Bronchial epithelial cell (primary cell): ENCODE measurements around the gene HOXA3. TPM values are rescaled to one million over a fixed set of nuclear protein-coding genes. Genes with fewer than 3 reads are reported as not detected.

ENCODE experiments used
- DNase-seq: peaks from one replicate; pipeline ENCODE4 v3.0.0-alpha.2; 2010; ENCODE audit warnings: low read depth
- FAIRE-seq: peaks from 2 replicates; lab custom pipeline; 2011; peaks lifted over from hg19 to GRCh38; lab: Jason Lieb, UNC
- H3K27me3 ChIP-seq: 2 replicates; pipeline ENCODE4 v1.5.1; 2011; ENCODE audit warnings: low read length; ENCODE audit not compliant: control insufficient read depth, insufficient read depth
- H3K36me3 ChIP-seq: 2 replicates; pipeline ENCODE4 v1.5.1; 2011; ENCODE audit warnings: low read length; ENCODE audit not compliant: control insufficient read depth, insufficient read depth
- H3K4me3 ChIP-seq: 2 replicates; pipeline ENCODE4 v1.5.1; 2011; ENCODE audit warnings: mild to moderate bottlenecking, low read depth, low read length, control low read depth
- total RNA-seq: library from RNA; depleted of rRNA; stranded (reverse); fragments of >200 nt; gene quantifications from 2 replicates; pipeline ENCODE4 v1.2.1, GENCODE V29; 2014
- TF ChIP-seq, protein P1 (sequence below): IDR thresholded peaks from 2 replicates; pipeline ENCODE4 v1.5.1; 2011; ENCODE audit warnings: mild to moderate bottlenecking, moderate library complexity, low read length, control low read depth, inconsistent platforms; ENCODE audit not compliant: insufficient read depth, severe bottlenecking

Gene HOXA3
- total RNA-seq, 1 donor from 2014 or later = not detected

DNA sequence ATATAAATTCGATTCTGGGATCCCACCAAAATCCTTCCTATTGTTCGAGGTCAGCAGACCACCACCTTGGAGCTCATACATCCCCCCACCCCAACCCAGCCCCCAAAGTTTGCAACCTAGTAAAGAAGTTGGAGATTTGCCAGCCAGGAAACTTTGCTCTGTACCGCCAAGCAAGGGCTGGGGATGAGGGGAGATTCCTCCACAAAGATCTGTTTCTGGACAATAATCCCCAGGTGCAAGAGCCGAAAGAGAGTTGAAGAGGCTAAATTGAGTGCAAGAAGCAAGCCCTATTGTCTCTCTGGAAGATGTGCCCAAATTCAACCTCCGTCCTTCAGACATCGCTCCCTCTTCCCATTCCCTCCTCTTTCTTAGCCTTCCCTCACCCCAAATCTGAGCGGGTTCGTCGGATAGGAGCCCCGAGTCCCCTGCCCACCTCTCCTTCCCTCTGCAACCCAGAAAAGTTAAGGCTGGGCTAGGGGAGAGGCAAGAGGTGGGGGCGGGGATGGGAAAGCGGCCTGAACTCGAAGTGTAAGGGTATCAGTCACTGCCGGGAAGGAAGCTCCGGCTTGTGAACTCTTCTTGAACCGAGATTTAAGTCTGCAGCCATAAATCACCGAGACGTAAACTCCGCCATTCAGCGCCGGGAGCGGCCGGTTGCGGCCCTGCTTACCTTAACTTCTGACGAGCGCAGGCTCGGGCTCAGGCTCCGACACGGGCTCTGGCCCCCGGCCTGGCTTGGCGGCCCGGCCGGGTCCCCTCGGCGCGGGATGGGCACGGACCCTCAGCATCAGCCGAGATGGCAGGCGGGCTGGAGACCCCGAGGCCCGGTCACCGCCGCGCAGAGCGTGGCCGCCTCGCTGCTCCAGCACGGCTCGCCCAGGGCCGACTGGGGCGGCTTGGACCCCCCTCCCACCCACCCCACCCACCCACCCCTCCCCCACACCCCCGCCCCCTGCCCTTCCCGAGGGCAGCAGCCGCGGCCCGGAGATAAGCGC is 39.1 kb downstream of the HOXA3 start:
- TF ChIP-seq, protein P1, sequence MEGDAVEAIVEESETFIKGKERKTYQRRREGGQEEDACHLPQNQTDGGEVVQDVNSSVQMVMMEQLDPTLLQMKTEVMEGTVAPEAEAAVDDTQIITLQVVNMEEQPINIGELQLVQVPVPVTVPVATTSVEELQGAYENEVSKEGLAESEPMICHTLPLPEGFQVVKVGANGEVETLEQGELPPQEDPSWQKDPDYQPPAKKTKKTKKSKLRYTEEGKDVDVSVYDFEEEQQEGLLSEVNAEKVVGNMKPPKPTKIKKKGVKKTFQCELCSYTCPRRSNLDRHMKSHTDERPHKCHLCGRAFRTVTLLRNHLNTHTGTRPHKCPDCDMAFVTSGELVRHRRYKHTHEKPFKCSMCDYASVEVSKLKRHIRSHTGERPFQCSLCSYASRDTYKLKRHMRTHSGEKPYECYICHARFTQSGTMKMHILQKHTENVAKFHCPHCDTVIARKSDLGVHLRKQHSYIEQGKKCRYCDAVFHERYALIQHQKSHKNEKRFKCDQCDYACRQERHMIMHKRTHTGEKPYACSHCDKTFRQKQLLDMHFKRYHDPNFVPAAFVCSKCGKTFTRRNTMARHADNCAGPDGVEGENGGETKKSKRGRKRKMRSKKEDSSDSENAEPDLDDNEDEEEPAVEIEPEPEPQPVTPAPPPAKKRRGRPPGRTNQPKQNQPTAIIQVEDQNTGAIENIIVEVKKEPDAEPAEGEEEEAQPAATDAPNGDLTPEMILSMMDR = no peak
- Histone ChIP-seq H3K4me3 (no peak overlapping the region), H3K27me3 (peaks cover 74% of the 10 kb centered on the region), H3K36me3 (no peaks in the 10 kb centered on the region)
- no peak for DNase-seq
- FAIRE-seq = no peak

DNA sequence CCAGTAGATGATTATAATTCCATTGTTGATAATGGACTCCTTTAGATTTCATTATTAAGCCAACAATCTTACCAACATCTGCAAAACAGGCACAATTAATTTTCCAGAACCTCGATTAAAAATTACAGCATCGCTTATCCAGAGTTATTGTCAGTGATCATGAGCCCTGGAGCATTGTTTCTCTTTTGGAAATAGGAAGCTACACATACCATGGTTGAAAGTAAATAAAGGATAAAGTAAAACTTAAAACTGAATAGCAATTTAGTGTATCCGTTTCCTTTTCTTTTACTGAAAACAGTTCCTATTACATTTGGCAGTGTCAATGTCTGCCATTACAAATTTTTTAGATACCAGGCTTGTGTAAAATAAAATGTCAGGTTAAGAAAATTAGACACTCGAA is 40.0 kb downstream of the HOXA3 start:
- peaks cover 73% of the 10 kb centered on the region for H3K27me3 ChIP-seq
- DNase-seq = no peak
- no peaks in the 10 kb centered on the region for H3K36me3 ChIP-seq
- TF ChIP-seq, protein P1 = no peak
- no peak for FAIRE-seq
- H3K4me3 ChIP-seq = no peak overlapping the region

DNA sequence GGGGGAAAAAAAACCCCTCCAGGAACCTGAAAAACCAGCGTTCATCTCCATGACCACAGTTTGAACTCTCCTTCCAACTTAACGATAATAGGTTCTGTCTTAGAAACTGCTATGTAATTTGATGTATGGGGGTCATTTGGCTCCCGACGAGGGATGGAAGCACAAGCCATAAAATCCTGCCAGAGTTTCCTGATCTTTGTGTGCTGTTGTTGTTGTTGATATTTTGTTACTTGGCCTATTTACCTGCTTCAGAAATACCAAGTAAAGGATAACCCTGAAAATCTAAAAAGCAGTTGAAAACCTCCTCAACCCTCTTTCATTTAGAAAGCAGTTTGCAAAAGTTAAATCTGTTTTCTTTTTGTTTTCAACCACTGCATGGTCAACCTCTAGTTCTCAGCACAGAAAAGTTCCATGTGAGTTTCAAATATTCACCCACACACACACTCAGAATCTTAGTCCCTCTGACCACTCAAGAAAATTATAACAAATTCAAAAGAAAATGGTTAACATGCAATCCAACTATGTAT is 40.6 kb downstream of the HOXA3 start:
- DNase-seq = no peak
- TF ChIP-seq, protein P1 = no peak
- no peak for FAIRE-seq

DNA sequence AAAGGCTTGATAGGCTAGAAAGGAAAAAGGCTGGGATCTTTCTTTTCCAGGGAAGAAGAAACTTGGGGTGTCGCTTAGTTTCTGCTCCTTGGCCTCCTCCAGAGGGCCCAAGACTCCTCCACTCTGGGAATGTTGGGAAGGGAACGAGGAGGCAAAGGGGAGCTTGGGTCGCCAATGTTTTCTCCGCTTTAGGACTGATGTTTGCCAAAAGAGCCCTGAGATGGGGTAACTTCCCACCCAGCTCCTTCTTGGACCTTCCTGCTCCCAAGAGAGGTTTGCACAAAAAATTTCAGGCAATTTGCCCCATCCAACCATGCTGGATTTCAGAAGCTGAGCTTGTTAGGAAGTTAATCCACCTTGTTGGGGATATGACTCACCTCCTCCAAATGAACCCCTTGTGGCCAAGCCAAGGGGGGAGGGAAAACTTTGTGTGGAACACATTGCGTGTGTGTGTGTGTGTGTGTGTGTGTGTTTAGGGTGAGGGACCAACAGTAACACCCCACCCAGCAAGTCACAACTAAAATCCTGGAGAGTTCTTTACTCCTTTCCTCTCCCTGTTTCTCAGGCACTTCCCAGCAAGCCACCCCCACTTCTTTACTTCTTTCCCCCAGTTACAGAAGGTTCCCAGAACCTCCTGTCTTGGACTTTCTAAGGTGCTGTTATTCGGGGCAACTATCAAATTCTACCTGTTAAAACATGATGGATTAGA is 41.2 kb downstream of the HOXA3 start:
- DNase-seq = no peak
- no peak for FAIRE-seq

More for the DNA sequence above, 40.6 kb downstream of the HOXA3 start:
- H3K4me3 ChIP-seq = no peak overlapping the region
- peaks cover 68% of the 10 kb centered on the region for H3K27me3 ChIP-seq
- H3K36me3 ChIP-seq = no peaks in the 10 kb centered on the region

DNA sequence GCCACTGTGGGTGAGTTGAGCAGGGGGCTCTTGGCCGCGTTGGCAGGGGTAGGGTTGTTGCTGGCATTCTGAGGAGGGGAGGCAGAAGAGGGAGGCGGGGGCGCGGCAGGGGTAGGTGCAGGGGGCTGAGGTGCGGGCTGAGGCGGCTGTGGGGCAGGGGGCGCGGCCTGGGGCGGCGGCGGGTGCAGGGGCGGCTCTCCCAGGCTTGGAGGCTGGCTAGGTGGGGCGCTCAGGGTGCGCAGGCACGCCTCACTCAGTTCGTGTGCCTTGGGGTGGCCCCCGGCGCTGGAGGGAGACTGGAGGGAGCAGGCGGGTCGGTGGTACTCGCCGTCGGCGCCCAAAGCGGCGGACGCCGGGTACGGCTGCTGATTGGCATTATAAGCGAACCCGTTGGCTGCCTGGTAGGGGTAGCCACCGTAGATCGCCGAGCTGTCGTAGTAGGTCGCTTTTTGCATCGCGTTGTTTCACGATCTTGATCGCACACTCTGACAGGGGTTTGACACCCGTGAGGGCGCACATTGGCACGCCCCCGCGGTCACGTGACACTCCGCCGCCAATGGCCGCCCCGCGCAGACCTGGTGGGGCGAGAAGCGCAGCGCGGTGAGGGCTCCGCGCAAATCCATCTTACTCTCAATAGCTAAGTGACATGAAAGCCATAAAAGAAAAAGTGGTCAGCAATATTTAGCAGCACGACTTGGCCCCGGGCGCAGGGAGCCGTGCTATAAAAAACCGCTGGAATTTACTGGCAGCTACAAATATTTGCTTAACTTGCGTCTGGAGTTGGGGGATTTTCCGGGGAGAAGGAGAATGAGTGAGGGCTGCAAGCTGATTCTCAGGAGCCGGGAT is 42.0 kb downstream of the HOXA3 start:
- Histone ChIP-seq H3K27me3 (peaks cover 73% of the 10 kb centered on the region), H3K36me3 (no peaks in the 10 kb centered on the region), H3K4me3 (no peak overlapping the region)
- TF ChIP-seq, protein P1 = no peak
- FAIRE-seq = no peak
- no peak for DNase-seq

More for the DNA sequence above, 41.2 kb downstream of the HOXA3 start:
- TF ChIP-seq, protein P1 = no peak
- Histone ChIP-seq H3K36me3 (no peaks in the 10 kb centered on the region), H3K4me3 (no peak overlapping the region), H3K27me3 (peaks cover 68% of the 10 kb centered on the region)
